K562 (cell line): ENCODE data around the gene TICAM1. TPM values are rescaled to one million over a fixed set of nuclear protein-coding genes. Genes with fewer than 3 reads are reported as not detected.
A peak's percentile ranks its signal among the peaks of the same experiment; 100 is the strongest.

Source experiments
- CBX3 ChIP-seq, 2 experiments: IDR thresholded peaks; 1 replicate in 1 of 2; 2 replicates in 1 of 2; pipeline ENCODE4 v1.6.1; 2012; ENCODE audit warnings: inconsistent platforms in 2 of 2, low read length in 2 of 2, borderline replicate concordance in 1 of 2, control low read depth in 1 of 2
- CBX5 ChIP-seq: IDR thresholded peaks from 2 replicates; pipeline ENCODE4 v1.6.1; 2014; ENCODE audit warnings: low read depth, borderline replicate concordance
- CHD1 ChIP-seq: fragments of 200-600 bp; sonication (generic); IDR thresholded peaks from one replicate; pipeline ENCODE4 v1.6.1; 2012; ENCODE audit warnings: mild to moderate bottlenecking, moderate library complexity, low read length, inconsistent platforms
- DACH1 ChIP-seq: fragments of 450-650 bp; IDR thresholded peaks from 2 replicates; pipeline ENCODE4 v1.6.1; 2018; ENCODE audit not compliant: partially characterized antibody
- ESRRA ChIP-seq: fragments of 450-650 bp; IDR thresholded peaks from 2 replicates; pipeline ENCODE4 v1.6.1; 2014; ENCODE audit warnings: low read depth, mild to moderate bottlenecking, moderate library complexity, borderline replicate concordance
- HINFP ChIP-seq: fragments of 450-650 bp; conservative IDR thresholded peaks from 2 replicates; pipeline ENCODE4 v1.6.1; 2016; ENCODE audit warnings: missing genetic modification characterization, low read depth, mild to moderate bottlenecking, control low read depth, missing compliant biosample characterization
- NCOA6 ChIP-seq: fragments of 450-650 bp; IDR thresholded peaks from 2 replicates; pipeline ENCODE4 v1.6.1; 2017; ENCODE audit warnings: mild to moderate bottlenecking
- NR2C2 ChIP-seq, 2 experiments: fragments of 200-800 bp in 1 of 2; sonication (Bioruptor generic) in 1 of 2; sonication (generic) in 1 of 2; formaldehyde crosslinking in 1 of 2; IDR thresholded peaks; 2 replicates each; pipeline versions ENCODE4 v1.6.1 to v1.8.0; 2016 to 2022; ENCODE audit warnings: mild to moderate bottlenecking in 1 of 2, missing compliant biosample characterization in 1 of 2, missing genetic modification characterization in 1 of 2, missing genetic modification reagents in 1 of 2
- NRF1 ChIP-seq, 2 experiments: fragments of 450-650 bp; IDR thresholded peaks in 1 of 2; conservative IDR thresholded peaks in 1 of 2; 2 replicates each; pipeline ENCODE4 v1.6.1; 2014; ENCODE audit warnings: mild to moderate bottlenecking in 2 of 2
- POLR2H ChIP-seq: IDR thresholded peaks from 2 replicates; pipeline ENCODE4 v1.6.1; 2016; ENCODE audit warnings: missing genetic modification characterization, low read depth, mild to moderate bottlenecking, control low read depth, missing compliant biosample characterization, moderate library complexity
- RAD51 ChIP-seq: fragments of 450-650 bp; IDR thresholded peaks from 2 replicates; pipeline ENCODE4 v1.7.1; 2016; ENCODE audit warnings: low read depth, mild to moderate bottlenecking, borderline replicate concordance
- RBM39 ChIP-seq: fragments of 200-400 bp; formaldehyde crosslinking; optimal IDR thresholded peaks from 2 replicates; pipeline ENCODE3; 2018; ENCODE audit warnings: low read depth, low read length
- SMC3 ChIP-seq: conservative IDR thresholded peaks from 2 replicates; pipeline ENCODE4 v1.6.1; 2011; ENCODE audit warnings: low read depth, low read length, improper control_type of control experiment; ENCODE audit not compliant: insufficient read depth
- SP1 ChIP-seq: sonication (generic); formaldehyde crosslinking; IDR thresholded peaks from 2 replicates; pipeline ENCODE4 v1.8.1; 2022; ENCODE audit warnings: mild to moderate bottlenecking, missing genetic modification reagents
- TCF15 ChIP-seq: fragments of 250-450 bp; sonication (Bioruptor Pico); IDR thresholded peaks from 2 replicates; pipeline ENCODE4 v1.8.0; 2022; ENCODE audit warnings: moderate library complexity, mild to moderate bottlenecking, inconsistent platforms
- ZBTB9 ChIP-seq: fragments of 450-650 bp; formaldehyde crosslinking; IDR thresholded peaks from 2 replicates; pipeline ENCODE4 v1.4.0; 2020; ENCODE audit warnings: mild to moderate bottlenecking, moderate library complexity
- ZC3H8 ChIP-seq: fragments of 450-650 bp; IDR thresholded peaks from 2 replicates; pipeline ENCODE4 v1.6.1; 2017
- ZKSCAN8 ChIP-seq: fragments of 200-800 bp; sonication (Bioruptor generic); IDR thresholded peaks from 2 replicates; pipeline ENCODE4 v1.6.1; 2016; ENCODE audit warnings: missing genetic modification characterization, missing compliant biosample characterization
- ZNF395 ChIP-seq: fragments of 200-800 bp; sonication (Bioruptor generic); IDR thresholded peaks from 2 replicates; pipeline ENCODE4 v1.6.1; 2017; ENCODE audit warnings: missing genetic modification characterization, missing compliant biosample characterization
- ZNF41 ChIP-seq: fragments of 250-450 bp; sonication (Bioruptor Pico); conservative IDR thresholded peaks from 2 replicates; pipeline ENCODE4 v1.4.0; 2020; ENCODE audit warnings: mild to moderate bottlenecking
- ZNF766 ChIP-seq: fragments of 200-800 bp; sonication (Bioruptor generic); conservative IDR thresholded peaks from 2 replicates; pipeline ENCODE4 v1.6.1; 2016; ENCODE audit warnings: missing genetic modification characterization, missing compliant biosample characterization
- ZSCAN32 ChIP-seq: fragments of 450-650 bp; formaldehyde crosslinking; IDR thresholded peaks from 2 replicates; pipeline ENCODE4 v1.4.0; 2020; ENCODE audit warnings: mild to moderate bottlenecking, moderate library complexity
- polyA plus RNA-seq, 8 experiments: library from polyadenylated mRNA; depleted of rRNA in 4 of 8; stranded (reverse) in 5 of 8; unstranded in 3 of 8; fragments of >200 nt; fragmentation: Nextera tagmentation in 2 of 8; fragmentation: Illumina TruSeq in 1 of 8; extraction: Ambion mirVana in 2 of 8; extraction: Trizol in 1 of 8; gene quantifications; 2 replicates each; pipeline versions ENCODE4 v1.2.1 to v1.2.3, GENCODE V29; 2011 to 2014; ENCODE audit warnings: inconsistent platforms in 1 of 8, missing spikeins in 1 of 8
- total RNA-seq, 7 experiments: library from RNA; depleted of rRNA in 6 of 7; stranded (reverse); fragments of >200 nt in 6 of 7; fragmentation: Illumina TruSeq in 2 of 7; extraction: Trizol in 2 of 7; gene quantifications; 2 replicates each; pipeline versions ENCODE4 v1.2.1 to v1.2.3, GENCODE V29; 2011 to 2021; ENCODE audit warnings: low replicate concordance in 1 of 7

Gene TICAM1
- total and polyA plus RNA-seq, 9 of the 15 experiments (the other 6 are each of a cell fraction or from before 2014, with no cell fraction given): 0.07 to 11.6 (median 1.5) TPM

GRCh38 chr19:4791183-4792018, 40.1 kb downstream of the TICAM1 start, which contains the start of gene FEM1A (continued):
- TF ChIP-seq ZNF395 (peak; percentile 99), HINFP (tag) (peak; percentile 84; the same call in 1 of the 2 replicates), NRF1 (conservative IDR thresholded peaks at IDR 0.05 in 1 of 2, IDR thresholded peaks at IDR 0.05 in 1 of 2) (peak; percentile 88 to 90), ZNF41 (CRISPR knock-in tag) (peak; percentile 85), RBM39 (no peak), SP1 (CRISPR knock-in tag) (peak; percentile 90), CBX5 (no peak), ZKSCAN8 (CRISPR knock-in tag) (peak; percentile 90), ZBTB9 (CRISPR knock-in tag) (peak; percentile 91), DACH1 (no peak), TCF15 (no peak), ZNF766 (CRISPR knock-in tag) (peak; percentile 99), CHD1 (no peak), ZSCAN32 (CRISPR knock-in tag) (no peak), SMC3 (peak; percentile 83), NCOA6 (peak; percentile 68; the same call in 1 of the 2 replicates), RAD51 (peak; percentile 56; the same call in 1 of the 2 replicates), ESRRA (peak; percentile 80; the same call in 1 of the 2 replicates), POLR2H (tag) (peak; percentile 56), ZC3H8 (no peak), NR2C2 (CRISPR knock-in tag; IDR thresholded peaks at IDR 0.05) (peak; percentile 95), NR2C2 (tag; IDR thresholded peaks at IDR 0.05) (peak; percentile 99), CBX3 (IDR thresholded peaks at IDR 0.05; ENCODE audit: borderline replicate concordance in 1 of 2, low read length in 2 of 2) (no peak)
